ENCODE results near the gene KIF3A. TPM values are rescaled to one million over a fixed set of nuclear protein-coding genes. Genes with fewer than 3 reads are reported as not detected.

KIF3A gene
- total and polyA plus RNA-seq, 12 donors = 4.1 to 42.0 (median 10.6) TPM

DNA sequence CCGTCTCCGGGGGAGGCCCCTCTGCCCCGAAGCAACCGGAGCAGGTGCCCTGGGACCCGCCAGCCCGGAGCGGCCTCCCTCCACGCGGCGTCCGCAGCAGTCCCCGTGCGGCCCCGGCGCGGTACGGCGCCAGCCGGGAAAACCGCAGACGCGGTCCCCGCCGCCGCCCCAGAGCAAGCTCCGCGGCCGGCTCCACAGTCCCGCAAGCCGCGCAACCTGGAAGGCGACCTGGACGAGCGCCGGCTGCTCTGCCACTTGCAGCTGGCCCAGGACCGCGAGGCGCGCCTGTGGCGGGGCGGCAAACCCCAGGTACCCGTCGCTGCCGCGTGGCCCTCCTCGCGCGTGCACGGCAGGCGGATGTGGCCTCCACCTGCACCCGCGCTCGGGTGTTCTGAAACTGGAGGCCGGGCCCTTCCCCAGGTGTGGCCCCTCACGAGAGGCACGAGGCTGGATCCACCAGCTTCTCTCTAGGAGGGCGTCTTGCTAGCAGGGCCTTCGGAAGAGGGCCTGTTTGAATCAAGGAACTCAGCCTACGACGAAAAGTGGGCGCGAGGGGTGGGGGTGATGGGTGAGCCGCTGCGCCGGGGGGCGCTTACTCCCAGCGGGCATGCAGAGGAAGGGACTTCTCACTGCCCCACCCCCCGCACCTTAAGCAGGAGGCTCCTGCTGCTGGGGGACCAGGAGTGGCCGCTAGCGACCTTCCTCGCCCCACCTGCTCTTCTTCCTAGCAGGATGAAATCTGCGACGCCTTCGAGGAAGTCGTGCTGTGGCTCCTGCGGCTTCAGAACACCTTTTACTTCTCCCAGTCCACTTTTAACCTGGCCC, 10.5 kb upstream of the KIF3A start:
- no peak overlapping the region for H3K27ac ChIP-seq
- 45 to 86% (median 67%) methylated on average over 15 to 76 of the region's 76 CpGs for WGBS, 4 donors
- peak overlapping the region in 1 of 4 donors; percentile 45 for H3K4me3 ChIP-seq
- H3K4me1 ChIP-seq (replicated peaks in 1 of 2) = peaks cover 4 to 16% of the 10 kb centered on the region in 2 donors
- peak in 1 of 7 donors; percentile 45 for DNase-seq
- intact Hi-C loops (cut with DNase I) = no loop called here
- H3K27me3 ChIP-seq = peaks cover 21% of the 10 kb centered on the region
- no peaks in the 10 kb centered on the region for H3K36me3 ChIP-seq (replicated peaks in 1 of 2)
- TF ChIP-seq POLR2A (IDR thresholded peaks at IDR 0.05) = no peak
- no peak for TF ChIP-seq CTCF (IDR thresholded peaks at IDR 0.05)
- no peaks in the 10 kb centered on the region for H3K9me3 ChIP-seq (replicated peaks in 1 of 3)

GRCh38 chr5:132746954-132747615, 9.7 kb upstream of the KIF3A start, which contains the start of gene CCNI2:
Gene CCNI2 (plus strand): TSS chr5:132747426. CDS start chr5:132747496, 70 bp downstream.
- Histone ChIP-seq H3K27ac (no peak within 1 kb of the TSS), H3K27me3 (peaks cover 21% of the 10 kb centered on the region), H3K36me3 (replicated peaks in 1 of 2) (no peaks in the 10 kb centered on the region), H3K4me1 (replicated peaks in 1 of 2) (peaks cover 4 to 16% of the 10 kb centered on the region in 2 donors), H3K4me3 (peak within 1 kb of the TSS in 1 of 4 donors; percentile 45), H3K9me3 (replicated peaks in 1 of 3) (no peaks in the 10 kb centered on the region)
- TF ChIP-seq POLR2A (IDR thresholded peaks at IDR 0.05) = no peak
- peak in 3 of 6 experiments; percentile 3 to 22 (median 3) for TF ChIP-seq CTCF (IDR thresholded peaks at IDR 0.05)
- intact Hi-C loops (cut with DNase I) = no loop called here
- 2 to 11% (median 3%) methylated on average over 9 to 59 of the region's 59 CpGs for WGBS, 4 donors
- DNase-seq = peak in 2 of 7 donors; percentile 27 to 68

GRCh38 chr5:132746592-132746953, 9.2 kb upstream of the KIF3A start:
- WGBS, 4 donors = 23 to 35% (median 29%) methylated on average over 3 of the region's 3 CpGs
- DNase-seq = no peak
- H3K9me3 ChIP-seq (replicated peaks in 1 of 3) = no peaks in the 10 kb centered on the region
- TF ChIP-seq POLR2A (IDR thresholded peaks at IDR 0.05) (no peak), CTCF (IDR thresholded peaks at IDR 0.05) (no peak)
- H3K36me3 ChIP-seq (replicated peaks in 1 of 2) = no peaks in the 10 kb centered on the region
- intact Hi-C loops (cut with DNase I) = no loop called here
- peak overlapping the region in 1 of 4 donors; percentile 45 for H3K4me3 ChIP-seq
- H3K27me3 ChIP-seq = peaks cover 21% of the 10 kb centered on the region
- peaks cover 4 to 16% of the 10 kb centered on the region in 2 donors for H3K4me1 ChIP-seq (replicated peaks in 1 of 2)
- H3K27ac ChIP-seq = no peak overlapping the region

DNA sequence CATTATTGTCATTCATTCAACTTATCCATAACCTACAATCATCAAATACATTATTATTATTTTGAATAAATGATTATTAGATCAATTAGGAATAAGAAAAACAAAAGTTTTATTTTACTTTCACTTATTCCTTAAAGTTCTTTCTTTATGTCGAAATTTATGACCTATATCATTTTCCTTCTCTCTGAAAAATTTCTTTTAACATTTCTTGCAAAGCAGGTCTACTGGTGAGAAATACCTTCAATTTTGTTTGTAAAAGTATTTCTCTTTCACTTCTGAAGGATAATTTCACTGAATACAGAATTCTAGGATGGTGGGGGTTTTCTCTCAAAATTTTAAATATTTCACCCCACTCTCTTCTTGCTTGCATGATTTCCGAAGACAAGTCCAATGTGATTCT, 7.3 kb upstream of the KIF3A start:
- intact Hi-C loops (cut with DNase I) = no loop called here
- no peak for DNase-seq
- Histone ChIP-seq H3K9me3 (replicated peaks in 1 of 3) (no peaks in the 10 kb centered on the region), H3K27me3 (peaks cover 21% of the 10 kb centered on the region), H3K4me1 (replicated peaks in 1 of 2) (peaks cover 4 to 11% of the 10 kb centered on the region in 2 donors), H3K36me3 (replicated peaks in 1 of 2) (no peaks in the 10 kb centered on the region), H3K4me3 (no peak overlapping the region), H3K27ac (no peak overlapping the region)
- TF ChIP-seq CTCF (IDR thresholded peaks at IDR 0.05) (no peak), POLR2A (IDR thresholded peaks at IDR 0.05) (no peak)
- WGBS, 4 donors = 56 to 74% (median 64%) methylated on average over 2 of the region's 2 CpGs
